PC-3 (cell line): ENCODE results near the gene TESK2.

ENCODE experiments used
- CTCF ChIP-seq: fragments of 300-600 bp; sonication (generic); conservative IDR thresholded peaks from 2 replicates; pipeline ENCODE4 v1.5.1; 2017; ENCODE audit warnings: antibody characterized with exemption, low read depth, mild to moderate bottlenecking, low read length
- EZH2 ChIP-seq: fragments of 300-600 bp; sonication (generic); IDR thresholded peaks from one replicate; pipeline ENCODE4 v1.6.1; 2017; ENCODE audit warnings: antibody characterized with exemption, mild to moderate bottlenecking, low read length; ENCODE audit not compliant: unreplicated experiment

- no peak for TF ChIP-seq EZH2
- no peak for TF ChIP-seq CTCF
Observed at GRCh38 chr1:45470306-45470798, 20.6 kb downstream of the TESK2 start.
